CD4-positive, alpha-beta T cell (primary cell): ENCODE measurements around the gene LIPM. TPM values are rescaled to one million over a fixed set of nuclear protein-coding genes. Genes with fewer than 3 reads are reported as not detected.

ENCODE experiments used
- ATAC-seq: fragments of 200-7000 bp; cut with Tn5 transposase; one replicate; pipeline ENCODE4 v1.10.0; 2022; ENCODE audit warnings: mild to moderate bottlenecking; ENCODE audit not compliant: poor library complexity
- CTCF ChIA-PET: fragments of 350-600 bp; sonication (Branson Sonifier 250); formaldehyde crosslinking; loops from one replicate; lab custom pipeline; 2021; ENCODE audit warnings: antibody characterized with exemption, inconsistent platforms; lab: Charles Lee
- POLR2A ChIA-PET: fragments of 350-600 bp; sonication (Branson Sonifier 250); formaldehyde crosslinking; loops from one replicate; lab custom pipeline; 2021; ENCODE audit warnings: antibody characterized with exemption, inconsistent platforms; lab: Charles Lee
- DNase-seq, 14 experiments: peaks; one replicate each; pipeline ENCODE4 v3.0.0-alpha.2; 2013 to 2020; ENCODE audit warnings: mixed read lengths in 2 of 14
- H3K27ac ChIP-seq, 2 donors: one replicate each; pipeline versions ENCODE4 v1.5.1 to v1.7.0; 2013; ENCODE audit warnings: low read length in 2 of 2, low read depth in 1 of 2, mild to moderate bottlenecking in 1 of 2
- H3K27me3 ChIP-seq, 2 experiments: 1 replicate in 1 of 2; 2 replicates in 1 of 2; pipeline versions ENCODE4 v1.6.1 to v1.7.0; 2013; ENCODE audit warnings: low read length in 2 of 2, control low read depth in 1 of 2, mild to moderate bottlenecking in 1 of 2, moderate library complexity in 1 of 2; ENCODE audit not compliant: insufficient read depth in 2 of 2, control insufficient read depth in 1 of 2
- H3K36me3 ChIP-seq: one replicate; pipeline ENCODE4 v1.6.1; 2013; ENCODE audit warnings: low read length, control low read depth; ENCODE audit not compliant: insufficient read depth
- H3K4me1 ChIP-seq: one replicate; pipeline ENCODE4 v1.6.1; 2013; ENCODE audit warnings: low read length, control low read depth; ENCODE audit not compliant: insufficient read depth
- H3K4me3 ChIP-seq: one replicate; pipeline ENCODE4 v1.5.1; 2013; ENCODE audit warnings: mild to moderate bottlenecking, low read length, moderate library complexity
- H3K9me3 ChIP-seq, 2 experiments: 1 replicate in 1 of 2; 2 replicates in 1 of 2; pipeline versions ENCODE4 v1.6.1 to v1.7.0; 2013; ENCODE audit warnings: low read length in 2 of 2, mild to moderate bottlenecking in 2 of 2, control low read depth in 1 of 2, moderate library complexity in 1 of 2; ENCODE audit not compliant: control insufficient read depth in 1 of 2, insufficient read depth in 1 of 2
- H3K27ac Mint-ChIP-seq: one replicate; pipeline ENCODE4 v1.8.0; 2020; ENCODE audit warnings: mixed read lengths
- H3K27me3 Mint-ChIP-seq: one replicate; pipeline ENCODE4 v1.8.0; 2021; ENCODE audit warnings: mixed read lengths
- H3K36me3 Mint-ChIP-seq: one replicate; pipeline ENCODE4 v1.8.0; 2021; ENCODE audit warnings: low read depth, mixed read lengths
- H3K4me1 Mint-ChIP-seq: one replicate; pipeline ENCODE4 v1.8.0; 2021; ENCODE audit warnings: low read depth, mixed read lengths
- H3K4me3 Mint-ChIP-seq: one replicate; pipeline ENCODE4 v1.8.0; 2020; ENCODE audit warnings: mild to moderate bottlenecking, mixed read lengths
- H3K9me3 Mint-ChIP-seq: one replicate; pipeline ENCODE4 v1.8.0; 2020; ENCODE audit warnings: mixed read lengths
- CTCF ChIP-seq: fragments of 200-600 bp; IDR thresholded peaks from one replicate; pipeline ENCODE4 v1.8.0; 2022; ENCODE audit warnings: antibody characterized with exemption, mild to moderate bottlenecking
- intact Hi-C, 2 experiments: fragments of 100-400 bp; cut with DNase I in 1 of 2; cut with micrococcal nuclease in 1 of 2; formaldehyde crosslinking; loops; one replicate each; pipeline versions ENCODE4 v1.15.1 to v1.9.0; 2023 to 2025; cut with DNase I, micrococcal nuclease
- total RNA-seq, 174 experiments: library from RNA in 2 of 174; stranded (reverse) in 2 of 174; gene quantifications; one replicate each; pipeline ENCODE4 v1.2.3 and lab custom pipeline; 2021 to 2026

LIPM gene
- total RNA-seq, 2 experiments from 2014 or later: not detected

DNA sequence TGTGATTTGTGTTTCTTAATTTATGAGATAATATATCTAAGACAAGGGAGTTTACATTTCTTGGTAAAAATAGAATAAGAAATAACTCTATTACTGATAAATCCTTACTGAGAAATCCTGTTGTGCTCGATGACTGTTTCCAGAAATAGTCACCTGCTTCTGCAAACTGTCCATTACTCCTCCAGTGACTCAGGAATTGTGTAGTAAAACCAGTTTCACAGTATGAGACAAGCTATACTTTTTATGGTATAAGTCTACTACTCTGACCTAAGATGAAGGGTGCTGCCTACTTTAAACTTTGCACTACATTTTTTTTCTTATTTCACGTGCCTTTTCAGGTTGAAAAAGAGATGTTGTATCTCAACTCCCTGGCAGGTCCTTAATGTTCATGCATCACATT, 56.0 kb downstream of the LIPM start:
- H3K27ac Mint-ChIP-seq: no peak overlapping the region
- Histone ChIP-seq H3K27me3 (no peaks in the 10 kb centered on the region), H3K4me1 (no peaks in the 10 kb centered on the region), H3K36me3 (no peaks in the 10 kb centered on the region), H3K27ac (no peak overlapping the region), H3K9me3 (no peaks in the 10 kb centered on the region), H3K4me3 (no peak overlapping the region)
- no peaks in the 10 kb centered on the region for H3K4me1 Mint-ChIP-seq
- ATAC-seq: no peak
- DNase-seq: peak in 1 of 14 experiments; percentile 34
- TF ChIP-seq CTCF: no peak
- ChIA-PET POLR2A (interaction anchor here (0.7 kb wide), 1 partner anchor 780 kb away, joined by 3 read pairs; no protein-coding TSS in a partner anchor), CTCF (interaction anchor here (1.0 kb wide), 1 partner anchor 23 kb away, joined by 3 read pairs; no protein-coding TSS in a partner anchor)
- H3K9me3 Mint-ChIP-seq: no peaks in the 10 kb centered on the region
- intact Hi-C loops: no loop called here
- H3K27me3 Mint-ChIP-seq: no peaks in the 10 kb centered on the region
- no peak overlapping the region for H3K4me3 Mint-ChIP-seq
- no peaks in the 10 kb centered on the region for H3K36me3 Mint-ChIP-seq

GRCh38 chr10:88861036-88861435, 58.5 kb downstream of the LIPM start:
- intact Hi-C loops: loop anchor here in 1 of 2 experiments (10.0 kb wide), 1 partner anchor 166 kb away; no protein-coding TSS in a partner anchor
- Mint-ChIP-seq H3K27me3 (no peaks in the 10 kb centered on the region), H3K4me3 (no peak overlapping the region), H3K4me1 (no peaks in the 10 kb centered on the region), H3K27ac (no peak overlapping the region), H3K9me3 (no peaks in the 10 kb centered on the region), H3K36me3 (no peaks in the 10 kb centered on the region)
- Histone ChIP-seq H3K36me3 (no peaks in the 10 kb centered on the region), H3K27me3 (no peaks in the 10 kb centered on the region), H3K4me3 (no peak overlapping the region), H3K9me3 (no peaks in the 10 kb centered on the region), H3K27ac (no peak overlapping the region), H3K4me1 (no peaks in the 10 kb centered on the region)
- ChIA-PET POLR2A (interaction anchor here (1.3 kb wide), 1 partner anchor 19 kb away, joined by 4 read pairs; the partner anchor contains the start of gene STAMBPL1), CTCF (no interaction called here)
- no peak for ATAC-seq
- no peak for DNase-seq
- TF ChIP-seq CTCF: no peak

- ChIA-PET POLR2A (interaction anchor here (0.6 kb wide), 1 partner anchor 373 kb away, joined by 3 read pairs; no protein-coding TSS in a partner anchor), CTCF (no interaction called here)
- Mint-ChIP-seq H3K27ac (no peak overlapping the region), H3K4me3 (no peak overlapping the region), H3K36me3 (no peaks in the 10 kb centered on the region), H3K9me3 (no peaks in the 10 kb centered on the region), H3K27me3 (no peaks in the 10 kb centered on the region), H3K4me1 (no peaks in the 10 kb centered on the region)
- TF ChIP-seq CTCF: peak; percentile 12
- no peaks in the 10 kb centered on the region for H3K9me3 ChIP-seq
- H3K27ac ChIP-seq: no peak overlapping the region
- no peak for ATAC-seq
- no peaks in the 10 kb centered on the region for H3K36me3 ChIP-seq
- intact Hi-C loops: loop anchor here in 1 of 2 experiments (10.0 kb wide), 1 partner anchor 171 kb away; no protein-coding TSS in a partner anchor
- no peaks in the 10 kb centered on the region for H3K27me3 ChIP-seq
- H3K4me3 ChIP-seq: no peak overlapping the region
- no peaks in the 10 kb centered on the region for H3K4me1 ChIP-seq
- DNase-seq: peak in 2 of 14 experiments; percentile 20 to 28
These were observed 62.8 kb downstream of the LIPM start for GRCh38 chr10:88865281-88865876.
